Neural crest cell (in vitro differentiated cells): ENCODE results near the gene GPD2. TPM values are rescaled to one million over a fixed set of nuclear protein-coding genes. Genes with fewer than 3 reads are reported as not detected.

Experiments used
- DNase-seq: peaks from one replicate; pipeline ENCODE4 v3.0.0; 2021; ENCODE audit warnings: low read depth, mixed read lengths, low spot score
- H3K27ac Mint-ChIP-seq: one replicate; pipeline ENCODE4 v1.8.0; 2021; ENCODE audit warnings: mild to moderate bottlenecking, mixed read lengths; ENCODE audit not compliant: unreplicated experiment
- H3K27me3 Mint-ChIP-seq: 2 replicates; pipeline ENCODE4 v1.8.0; 2021; ENCODE audit warnings: low read depth, mild to moderate bottlenecking, mixed read lengths
- H3K36me3 Mint-ChIP-seq: 2 replicates; pipeline ENCODE4 v1.8.0; 2021; ENCODE audit warnings: low read depth, mild to moderate bottlenecking, mixed read lengths
- H3K4me1 Mint-ChIP-seq: 2 replicates; pipeline ENCODE4 v1.8.0; 2021; ENCODE audit warnings: mixed read lengths
- H3K4me3 Mint-ChIP-seq: one replicate; pipeline ENCODE4 v1.8.0; 2021; ENCODE audit warnings: mild to moderate bottlenecking, mixed read lengths
- H3K9me3 Mint-ChIP-seq: 2 replicates; pipeline ENCODE4 v1.8.0; 2021; ENCODE audit warnings: mixed read lengths
- CTCF ChIP-seq: fragments of 200-600 bp; sonication (generic); conservative IDR thresholded peaks from 2 replicates; pipeline ENCODE4 v1.5.0; 2021; ENCODE audit warnings: antibody characterized with exemption, mild to moderate bottlenecking
- total RNA-seq: library from RNA; stranded (reverse); gene quantifications from 2 replicates; pipeline ENCODE4 v1.2.1, GENCODE V29; 2021

GPD2 gene
- total RNA-seq, 1 donor from 2014 or later: 54.4 TPM

DNA sequence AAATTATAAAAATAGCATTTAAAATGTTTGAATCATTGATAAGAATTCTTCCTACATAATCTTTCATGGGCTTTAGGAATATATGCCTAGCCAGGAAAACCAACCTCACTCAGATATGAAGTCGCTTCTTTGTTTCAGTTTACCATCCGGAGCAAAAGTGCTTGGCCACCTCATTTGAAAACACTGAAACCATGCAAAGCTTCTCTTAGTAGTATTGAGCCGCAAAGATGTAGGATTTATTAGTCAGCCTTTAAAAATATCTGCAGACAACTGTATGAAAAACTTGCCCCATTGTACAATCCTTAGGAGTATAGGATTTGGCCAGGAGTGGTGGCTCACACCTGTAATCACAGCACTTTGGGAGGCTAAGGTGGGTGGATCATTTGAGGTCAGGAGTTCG is 24.3 kb upstream of the GPD2 start:
- DNase-seq: no peak
- Mint-ChIP-seq H3K4me3 (no peak overlapping the region), H3K9me3 (no peaks in the 10 kb centered on the region), H3K4me1 (no peaks in the 10 kb centered on the region), H3K27me3 (peaks cover 2% of the 10 kb centered on the region), H3K36me3 (no peaks in the 10 kb centered on the region), H3K27ac (no peak overlapping the region)
- TF ChIP-seq CTCF: no peak

DNA sequence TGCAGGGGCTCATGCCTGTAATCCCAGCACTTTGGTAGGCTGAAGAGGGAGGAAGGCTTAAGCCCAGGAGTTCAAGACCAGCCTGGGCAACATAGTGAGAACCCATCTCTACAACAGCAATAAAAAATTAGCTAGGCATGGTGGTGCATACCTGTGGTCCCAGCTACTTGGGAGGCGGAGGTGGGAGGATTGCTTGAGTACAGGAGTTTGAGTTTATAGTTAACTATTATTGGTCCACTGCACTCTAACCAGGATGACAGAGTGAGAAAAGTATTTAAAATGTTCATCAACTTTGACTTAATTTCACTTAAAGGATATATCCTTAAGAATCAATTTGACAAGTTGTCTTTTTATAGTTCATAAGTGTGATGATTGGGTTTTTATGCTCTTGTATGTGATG is 14.3 kb upstream of the GPD2 start:
- TF ChIP-seq CTCF: no peak
- Mint-ChIP-seq H3K27me3 (no peaks in the 10 kb centered on the region), H3K36me3 (peaks cover 4% of the 10 kb centered on the region), H3K27ac (peak overlapping the region; percentile 75), H3K9me3 (peaks cover 7% of the 10 kb centered on the region), H3K4me1 (no peaks in the 10 kb centered on the region), H3K4me3 (no peak overlapping the region)
- DNase-seq: no peak

- peaks cover 5% of the 10 kb centered on the region for H3K9me3 Mint-ChIP-seq
- DNase-seq: no peak
- TF ChIP-seq CTCF: no peak
These were observed 12.4 kb upstream of the GPD2 start for GRCh38 chr2:156423674-156424282.

GRCh38 chr2:156427074-156427473 is 9.1 kb upstream of the GPD2 start:
- no peaks in the 10 kb centered on the region for H3K9me3 Mint-ChIP-seq
- no peak for DNase-seq
- TF ChIP-seq CTCF: no peak
- no peaks in the 10 kb centered on the region for H3K27me3 Mint-ChIP-seq
- no peak overlapping the region for H3K4me3 Mint-ChIP-seq
- H3K4me1 Mint-ChIP-seq: peaks cover 8% of the 10 kb centered on the region
- no peaks in the 10 kb centered on the region for H3K36me3 Mint-ChIP-seq
- no peak overlapping the region for H3K27ac Mint-ChIP-seq

More at GRCh38 chr2:156423674-156424282, 12.4 kb upstream of the GPD2 start:
- H3K27ac Mint-ChIP-seq: no peak overlapping the region
- no peak overlapping the region for H3K4me3 Mint-ChIP-seq
- H3K36me3 Mint-ChIP-seq: peaks cover 4% of the 10 kb centered on the region
- H3K4me1 Mint-ChIP-seq: no peaks in the 10 kb centered on the region
- no peaks in the 10 kb centered on the region for H3K27me3 Mint-ChIP-seq

DNA sequence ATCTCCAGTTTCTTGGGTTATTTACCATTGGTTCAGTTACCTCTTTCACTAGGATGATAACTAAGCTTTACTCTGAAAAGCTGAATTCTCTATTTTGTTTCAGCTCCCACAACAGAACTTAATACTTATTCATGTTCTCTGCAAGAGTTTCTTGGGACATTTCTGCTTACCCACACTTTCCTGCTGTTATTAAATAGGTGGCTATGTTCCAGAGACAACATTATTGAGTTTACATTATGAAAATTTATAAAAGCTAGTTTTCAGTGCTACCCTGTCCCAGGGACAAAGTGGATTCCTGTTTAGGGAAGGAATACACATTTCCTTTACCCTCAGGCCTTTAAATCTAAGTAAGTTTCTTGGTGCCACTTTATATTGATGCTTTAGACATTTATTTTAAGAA is 7.0 kb upstream of the GPD2 start:
- no peak for DNase-seq
- peaks cover 8% of the 10 kb centered on the region for H3K4me1 Mint-ChIP-seq
- TF ChIP-seq CTCF: no peak
- no peaks in the 10 kb centered on the region for H3K9me3 Mint-ChIP-seq
- H3K27ac Mint-ChIP-seq: no peak overlapping the region
- no peaks in the 10 kb centered on the region for H3K36me3 Mint-ChIP-seq
- H3K27me3 Mint-ChIP-seq: no peaks in the 10 kb centered on the region
- H3K4me3 Mint-ChIP-seq: no peak overlapping the region
